Activated CD8-positive, alpha-beta memory T cell treated with anti-CD3 and anti-CD28 coated beads, Interleukin-2, amount 50 U/mL, for 48 hours (primary cell): Measurements from ENCODE around the gene CEACAM18.

Source experiments
- DNase-seq: peaks from one replicate; pipeline ENCODE4 v3.0.0-alpha.2; 2020

Gene CEACAM18

DNA sequence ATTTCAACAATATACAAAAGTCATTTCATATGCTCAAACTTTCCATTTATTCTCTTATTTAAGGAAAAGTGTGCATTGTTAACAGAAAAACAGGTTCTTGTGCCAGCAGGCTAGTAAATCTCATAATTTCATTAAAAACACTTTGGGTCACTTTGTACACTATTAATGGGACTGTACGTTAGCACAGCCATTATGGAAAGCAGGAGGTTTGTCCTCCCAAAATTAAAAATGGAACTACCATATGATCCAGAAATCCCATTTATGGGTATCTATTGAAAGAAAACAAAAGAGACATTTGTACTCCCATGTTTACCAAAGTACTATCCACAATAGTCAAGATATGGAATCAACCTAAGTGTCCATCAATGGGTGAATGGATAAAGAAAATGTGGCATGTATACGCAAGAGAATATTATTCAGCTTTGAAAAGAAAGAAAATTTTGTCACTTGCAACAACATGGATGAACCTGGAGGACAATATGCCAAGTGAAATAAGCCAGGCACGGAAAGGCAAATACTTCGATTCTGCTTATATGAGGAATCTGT, 61.6 kb downstream of the CEACAM18 start:
- no peak for DNase-seq
